MCF 10A (cell line): ENCODE data around the gene VIL1. TPM values are rescaled to one million over a fixed set of nuclear protein-coding genes. Genes with fewer than 3 reads are reported as not detected.
A peak's percentile ranks its signal among the peaks of the same experiment; 100 is the strongest.

ENCODE experiments used
- BruUV-seq: library from RNA; stranded (reverse); fragments of 400-500 nt; replicated peaks from 2 replicates; lab custom pipeline; 2021; lab: Mats Ljungman, UMichigan
- CTCF ChIA-PET: fragments of 300-600 bp; sonication (Branson Sonifier 250); formaldehyde crosslinking; extraction: SDS; loops from one replicate; lab custom pipeline; 2021; ENCODE audit warnings: antibody characterized with exemption, inconsistent platforms; lab: Yijun Ruan, JAX
- POLR2A ChIA-PET: fragments of 300-600, 350-650 bp; sonication (Branson Sonifier 250); formaldehyde crosslinking; extraction: SDS; loops from one replicate; lab custom pipeline; 2020; ENCODE audit warnings: antibody characterized with exemption, inconsistent platforms; lab: Yijun Ruan, JAX
- DNase-seq: peaks from one replicate; pipeline ENCODE4 v3.0.0-alpha.2; 2018; ENCODE audit not compliant: unreplicated experiment
- H3K27ac Mint-ChIP-seq: one replicate; pipeline ENCODE4 v1.8.0; 2022; ENCODE audit warnings: mild to moderate bottlenecking, low read depth, mixed read lengths; ENCODE audit not compliant: unreplicated experiment
- H3K27me3 Mint-ChIP-seq: one replicate; pipeline ENCODE4 v1.8.0; 2022; ENCODE audit warnings: mixed read lengths; ENCODE audit not compliant: insufficient read depth, unreplicated experiment
- H3K36me3 Mint-ChIP-seq: one replicate; pipeline ENCODE4 v1.8.0; 2022; ENCODE audit warnings: mild to moderate bottlenecking, moderate library complexity, mixed read lengths; ENCODE audit not compliant: insufficient read depth, unreplicated experiment
- H3K4me1 Mint-ChIP-seq: one replicate; pipeline ENCODE4 v1.8.0; 2022; ENCODE audit warnings: mixed read lengths; ENCODE audit not compliant: insufficient read depth, unreplicated experiment
- H3K4me3 Mint-ChIP-seq: one replicate; pipeline ENCODE4 v1.8.0; 2022; ENCODE audit warnings: mild to moderate bottlenecking, moderate library complexity, mixed read lengths; ENCODE audit not compliant: unreplicated experiment
- H3K9me3 Mint-ChIP-seq: one replicate; pipeline ENCODE4 v1.8.0; 2022; ENCODE audit warnings: mixed read lengths; ENCODE audit not compliant: unreplicated experiment
- intact Hi-C: fragments of 100-400 bp; cut with micrococcal nuclease; formaldehyde crosslinking; loops from 2 replicates; pipeline ENCODE4 v1.14.1; 2022
- total RNA-seq: library from RNA; stranded (reverse); gene quantifications from 2 replicates; pipeline ENCODE4 v1.2.3, GENCODE V29; 2022
- TF ChIP-seq, protein P1 (sequence below): fragments of 200-600 bp; IDR thresholded peaks from one replicate; pipeline ENCODE4 v1.8.0; 2022; ENCODE audit warnings: antibody characterized with exemption, mild to moderate bottlenecking; ENCODE audit not compliant: unreplicated experiment

The VIL1 gene
- total RNA-seq, 1 experiment from 2014 or later: not detected

DNA sequence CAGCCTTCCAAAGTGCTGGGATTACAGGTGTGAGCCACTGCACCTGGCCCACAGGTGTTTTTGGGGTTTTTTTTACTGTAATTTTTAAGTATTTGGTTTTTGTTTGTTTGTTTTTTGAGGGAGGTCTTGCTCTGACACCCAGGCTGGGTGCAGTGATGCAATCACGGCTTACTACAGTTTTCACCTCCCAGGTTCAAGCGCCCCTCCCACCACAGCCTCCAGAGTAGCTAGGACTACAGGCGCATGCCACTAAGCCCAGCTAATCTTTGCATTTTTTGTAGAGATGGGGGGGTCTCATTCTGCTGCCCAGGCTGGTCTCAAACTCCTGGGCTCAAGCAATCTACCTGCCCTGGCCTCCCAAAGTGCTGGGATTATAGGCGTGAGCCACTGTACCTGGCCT is 44.1 kb upstream of the VIL1 start:
- no peak overlapping the region for H3K27ac Mint-ChIP-seq
- H3K27me3 Mint-ChIP-seq: peaks cover 8% of the 10 kb centered on the region
- peak; percentile 34 for DNase-seq
- H3K4me3 Mint-ChIP-seq: no peak overlapping the region
- POLR2A ChIA-PET: interaction anchor here (1.5 kb wide), 1 partner anchor 9 kb away, joined by 3 read pairs; no protein-coding TSS in a partner anchor
- no peaks in the 10 kb centered on the region for H3K36me3 Mint-ChIP-seq
- TF ChIP-seq, protein P1, sequence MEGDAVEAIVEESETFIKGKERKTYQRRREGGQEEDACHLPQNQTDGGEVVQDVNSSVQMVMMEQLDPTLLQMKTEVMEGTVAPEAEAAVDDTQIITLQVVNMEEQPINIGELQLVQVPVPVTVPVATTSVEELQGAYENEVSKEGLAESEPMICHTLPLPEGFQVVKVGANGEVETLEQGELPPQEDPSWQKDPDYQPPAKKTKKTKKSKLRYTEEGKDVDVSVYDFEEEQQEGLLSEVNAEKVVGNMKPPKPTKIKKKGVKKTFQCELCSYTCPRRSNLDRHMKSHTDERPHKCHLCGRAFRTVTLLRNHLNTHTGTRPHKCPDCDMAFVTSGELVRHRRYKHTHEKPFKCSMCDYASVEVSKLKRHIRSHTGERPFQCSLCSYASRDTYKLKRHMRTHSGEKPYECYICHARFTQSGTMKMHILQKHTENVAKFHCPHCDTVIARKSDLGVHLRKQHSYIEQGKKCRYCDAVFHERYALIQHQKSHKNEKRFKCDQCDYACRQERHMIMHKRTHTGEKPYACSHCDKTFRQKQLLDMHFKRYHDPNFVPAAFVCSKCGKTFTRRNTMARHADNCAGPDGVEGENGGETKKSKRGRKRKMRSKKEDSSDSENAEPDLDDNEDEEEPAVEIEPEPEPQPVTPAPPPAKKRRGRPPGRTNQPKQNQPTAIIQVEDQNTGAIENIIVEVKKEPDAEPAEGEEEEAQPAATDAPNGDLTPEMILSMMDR: no peak
- H3K4me1 Mint-ChIP-seq: peaks cover 5% of the 10 kb centered on the region
- BruUV-seq: no TSS peak
- H3K9me3 Mint-ChIP-seq: no peaks in the 10 kb centered on the region
- intact Hi-C loops: no loop called here
- CTCF ChIA-PET: interaction anchor here (0.6 to 1.2 kb wide), 2 partner anchors 10 to 19 kb away, joined by 3 to 4 read pairs; no protein-coding TSS in a partner anchor

DNA sequence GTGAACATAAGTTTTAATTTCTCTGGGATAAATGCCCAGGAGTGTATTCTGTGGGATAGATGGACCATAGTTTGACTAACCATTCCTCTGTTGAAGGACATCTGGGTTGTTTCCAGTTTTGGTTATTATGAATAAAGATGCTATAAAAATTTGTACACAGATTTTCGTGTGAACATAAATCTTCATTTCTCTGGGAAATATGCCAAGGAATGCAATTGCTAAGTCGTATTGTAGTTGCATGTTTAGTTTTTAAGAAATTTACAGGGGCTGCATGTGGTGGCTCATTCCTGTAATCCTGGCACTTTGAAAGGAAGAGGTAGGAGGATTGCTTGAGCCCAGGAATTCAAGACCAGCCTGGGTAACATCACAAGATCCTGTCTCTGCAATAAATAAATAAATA is 43.7 kb upstream of the VIL1 start:
- TF ChIP-seq, protein P1: no peak
- Mint-ChIP-seq H3K4me3 (no peak overlapping the region), H3K9me3 (no peaks in the 10 kb centered on the region), H3K36me3 (no peaks in the 10 kb centered on the region), H3K4me1 (peaks cover 9% of the 10 kb centered on the region), H3K27ac (no peak overlapping the region), H3K27me3 (peaks cover 4% of the 10 kb centered on the region)
- ChIA-PET POLR2A (interaction anchor here (1.1 to 1.5 kb wide), 2 partner anchors 9 to 24 kb away, joined by 3 read pairs; no protein-coding TSS in a partner anchor), CTCF (interaction anchor here (0.6 to 0.9 kb wide), 3 partner anchors 73 to 229 kb away, joined by 3 to 5 read pairs (median 3); no protein-coding TSS in a partner anchor)
- BruUV-seq: no TSS peak
- intact Hi-C loops: no loop called here
- peak; percentile 73 for DNase-seq

DNA sequence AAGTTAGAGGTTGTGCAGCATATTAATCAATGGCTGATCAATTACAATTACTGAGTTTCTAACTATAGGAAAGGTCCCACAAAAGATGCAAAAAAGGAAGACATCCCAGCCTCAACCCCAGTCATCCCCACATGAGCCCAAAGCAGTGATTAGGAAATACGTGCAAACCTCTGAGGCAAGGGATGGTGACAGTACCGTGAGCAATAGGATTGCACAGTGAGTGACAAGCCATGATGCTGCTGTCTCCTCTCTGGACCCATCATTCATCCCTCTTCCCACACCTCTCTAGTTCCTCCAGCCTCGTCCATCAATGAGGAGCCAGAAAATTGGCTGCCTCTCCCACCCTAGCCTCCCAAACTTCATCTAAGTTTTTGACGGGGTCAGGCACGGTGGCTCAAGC is 40.9 kb upstream of the VIL1 start:
- no peak overlapping the region for H3K27ac Mint-ChIP-seq
- H3K36me3 Mint-ChIP-seq: no peaks in the 10 kb centered on the region
- H3K4me3 Mint-ChIP-seq: no peak overlapping the region
- intact Hi-C loops: no loop called here
- ChIA-PET CTCF (interaction anchor here (0.7 to 1.6 kb wide), 4 partner anchors 15 to 102 kb away, joined by 3 to 5 read pairs (median 3); partner anchors contain the start of genes CATIP and TMBIM1), POLR2A (no interaction called here)
- DNase-seq: no peak
- no TSS peak for BruUV-seq
- peaks cover 9% of the 10 kb centered on the region for H3K4me1 Mint-ChIP-seq
- TF ChIP-seq, protein P1: no peak
- H3K9me3 Mint-ChIP-seq: no peaks in the 10 kb centered on the region
- no peaks in the 10 kb centered on the region for H3K27me3 Mint-ChIP-seq

DNA sequence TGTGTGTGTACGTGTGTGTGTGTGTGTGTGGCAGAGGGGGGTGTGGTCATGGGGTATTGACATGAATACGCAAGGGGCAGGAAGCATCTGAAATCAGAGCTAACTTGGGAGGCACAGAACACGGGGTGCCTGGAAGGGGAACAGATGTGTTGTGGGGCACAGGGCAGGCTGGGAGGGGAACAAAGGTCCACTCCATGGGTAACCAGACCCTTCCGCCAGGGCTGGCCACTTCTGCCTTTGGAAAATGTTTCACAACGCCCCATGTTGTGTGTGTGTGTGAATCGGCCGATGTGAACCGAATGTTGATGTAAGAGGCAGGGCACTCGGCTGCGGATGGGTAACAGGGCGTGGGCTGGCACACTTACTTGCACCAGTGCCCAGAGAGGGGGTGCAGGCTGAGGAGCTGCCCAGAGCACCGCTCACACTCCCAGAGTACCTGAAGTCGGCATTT is 37.0 kb upstream of the VIL1 start, which contains the start of gene SLC11A1:
SLC11A1 (plus strand) TSS at position 358 of the 451 bp plus-strand sequence. CDS start 96 bp downstream, outside the sequence.
- Mint-ChIP-seq H3K4me3 (no peak within 1 kb of the TSS), H3K36me3 (no peaks in the 10 kb centered on the region), H3K9me3 (no peaks in the 10 kb centered on the region), H3K27ac (no peak within 1 kb of the TSS), H3K27me3 (no peaks in the 10 kb centered on the region), H3K4me1 (peaks cover 5% of the 10 kb centered on the region)
- BruUV-seq: no TSS peak
- POLR2A ChIA-PET: interaction anchor here (0.6 kb wide), 1 partner anchor 163 kb away, joined by 3 read pairs; no protein-coding TSS in a partner anchor
- DNase-seq: no peak
- intact Hi-C loops: no loop called here
- CTCF ChIA-PET: interaction anchor here (0.6 to 1.2 kb wide), 2 partner anchors 77 to 80 kb away, joined by 4 read pairs; no protein-coding TSS in a partner anchor
- TF ChIP-seq, protein P1: no peak
